HEK293 (cell line): ENCODE measurements around the gene CMTM4.

Experiments used
- CTCF ChIA-PET: fragments of 350-600 bp; formaldehyde crosslinking; extraction: SDS; loops from one replicate; lab custom pipeline; 2021; ENCODE audit warnings: antibody characterized with exemption; lab: Yijun Ruan, JAX
- POLR2A ChIA-PET: fragments of 300-600 bp; formaldehyde crosslinking; extraction: SDS; loops from one replicate; lab custom pipeline; 2020; ENCODE audit warnings: antibody characterized with exemption, inconsistent platforms; lab: Yijun Ruan, JAX
- H3K27ac ChIP-seq: fragments of 200-500 bp; sonication (Bioruptor generic); 2 replicates; pipeline ENCODE4 v1.5.1; 2014; ENCODE audit warnings: low read depth, low read length, control low read depth, inconsistent platforms; ENCODE audit errors: extremely low read depth
- H3K36me3 ChIP-seq, 2 experiments: fragments of 200-500 bp in 1 of 2; sonication (Bioruptor generic) in 1 of 2; 1 replicate in 1 of 2; 2 replicates in 1 of 2; pipeline ENCODE4 v1.5.1; 2014 to 2017; ENCODE audit warnings: inconsistent platforms in 2 of 2, low read length in 2 of 2; ENCODE audit not compliant: control insufficient read depth in 2 of 2, insufficient read depth in 1 of 2
- H3K4me1 ChIP-seq: fragments of 200-500 bp; sonication (Bioruptor generic); 2 replicates; pipeline ENCODE4 v1.5.1; 2014; ENCODE audit warnings: mild to moderate bottlenecking, low read length, inconsistent platforms; ENCODE audit not compliant: control insufficient read depth, insufficient read depth
- H3K4me3 ChIP-seq: 2 replicates; pipeline ENCODE4 v1.5.1; 2011; ENCODE audit warnings: low read depth, mild to moderate bottlenecking, control low read depth, low read length, moderate library complexity
- H3K9me3 ChIP-seq: fragments of 200-500 bp; sonication (Bioruptor generic); 2 replicates; pipeline ENCODE4 v1.5.1; 2014; ENCODE audit warnings: low read depth, low read length, inconsistent platforms; ENCODE audit not compliant: control insufficient read depth, insufficient read depth
- KLF1 ChIP-seq: fragments of 450-650 bp; formaldehyde crosslinking; IDR thresholded peaks from 2 replicates; pipeline ENCODE4 v1.5.1; 2016; ENCODE audit warnings: missing biosample characterization, missing genetic modification characterization
- PRDM10 ChIP-seq: fragments of 450-650 bp; formaldehyde crosslinking; IDR thresholded peaks from 2 replicates; pipeline ENCODE4 v1.5.1; 2016; ENCODE audit warnings: missing biosample characterization, missing genetic modification characterization
- REPIN1 ChIP-seq: fragments of 450-650 bp; formaldehyde crosslinking; IDR thresholded peaks from 2 replicates; pipeline ENCODE4 v1.5.1; 2017; ENCODE audit warnings: missing biosample characterization, missing genetic modification characterization, low read depth
- REST ChIP-seq: fragments of 450-650 bp; formaldehyde crosslinking; IDR thresholded peaks from 2 replicates; pipeline ENCODE4 v1.5.1; 2016; ENCODE audit warnings: missing biosample characterization, missing genetic modification characterization
- SALL2 ChIP-seq: fragments of 450-650 bp; formaldehyde crosslinking; IDR thresholded peaks from 2 replicates; pipeline ENCODE4 v1.5.0; 2017; ENCODE audit warnings: missing biosample characterization, mild to moderate bottlenecking, missing genetic modification characterization, borderline replicate concordance
- SP2 ChIP-seq: fragments of 450-650 bp; formaldehyde crosslinking; IDR thresholded peaks from 2 replicates; pipeline ENCODE4 v1.5.1; 2016; ENCODE audit warnings: missing biosample characterization, missing genetic modification characterization
- ZBTB44 ChIP-seq: fragments of 450-650 bp; IDR thresholded peaks from 2 replicates; pipeline ENCODE4 v1.5.1; 2018; ENCODE audit warnings: missing biosample characterization, mild to moderate bottlenecking, missing genetic modification characterization
- ZNF19 ChIP-seq: fragments of 450-650 bp; formaldehyde crosslinking; IDR thresholded peaks from 2 replicates; pipeline ENCODE4; 2016; ENCODE audit warnings: missing biosample characterization, missing genetic modification characterization, low read depth
- ZNF26 ChIP-seq: fragments of 450-650 bp; formaldehyde crosslinking; IDR thresholded peaks from 2 replicates; pipeline ENCODE4 v1.5.1; 2016; ENCODE audit warnings: missing biosample characterization, missing genetic modification characterization
- ZNF280C ChIP-seq: fragments of 450-650 bp; formaldehyde crosslinking; IDR thresholded peaks from 2 replicates; pipeline ENCODE4 v1.5.1; 2016; ENCODE audit warnings: missing biosample characterization, missing genetic modification characterization
- ZNF302 ChIP-seq: fragments of 450-650 bp; formaldehyde crosslinking; IDR thresholded peaks from 2 replicates; pipeline ENCODE4 v1.5.1; 2016; ENCODE audit warnings: missing biosample characterization, missing genetic modification characterization, low read depth
- ZNF48 ChIP-seq: fragments of 450-650 bp; formaldehyde crosslinking; IDR thresholded peaks from 2 replicates; pipeline ENCODE4 v1.5.1; 2016; ENCODE audit warnings: missing biosample characterization, missing genetic modification characterization
- ZNF561 ChIP-seq: fragments of 450-650 bp; IDR thresholded peaks from 2 replicates; pipeline ENCODE4 v1.5.1; 2018; ENCODE audit warnings: missing biosample characterization, missing genetic modification characterization, borderline replicate concordance
- ZNF600 ChIP-seq: fragments of 450-650 bp; formaldehyde crosslinking; IDR thresholded peaks from 2 replicates; pipeline ENCODE4 v1.5.1; 2016; ENCODE audit warnings: missing biosample characterization, missing genetic modification characterization
- ZNF692 ChIP-seq: fragments of 450-650 bp; formaldehyde crosslinking; IDR thresholded peaks from 2 replicates; pipeline ENCODE4 v1.5.1; 2016; ENCODE audit warnings: missing biosample characterization, missing genetic modification characterization

CMTM4 gene

GRCh38 chr16:66658143-66658859, 38.2 kb downstream of the CMTM4 start (continued):
- TF ChIP-seq REST (no peak), REPIN1 (no peak), ZNF26 (tag by site-specific recombination) (no peak), ZNF302 (tag by site-specific recombination) (no peak)

GRCh38 chr16:66656547-66656946, 40.0 kb downstream of the CMTM4 start:
- ChIA-PET POLR2A (no interaction called here), CTCF (no interaction called here)

More at GRCh38 chr16:66656547-66656946, 40.0 kb downstream of the CMTM4 start:
- Histone ChIP-seq H3K9me3 (no peaks in the 10 kb centered on the region), H3K27ac (no peak overlapping the region), H3K4me1 (peaks cover 7% of the 10 kb centered on the region), H3K36me3 (no peaks in the 10 kb centered on the region; a peak in 1 of 3 replicates), H3K4me3 (no peak overlapping the region)
- TF ChIP-seq ZNF280C (no peak), ZNF600 (no peak), ZNF48 (tag by site-specific recombination) (no peak), SP2 (no peak), ZBTB44 (tag by site-specific recombination) (no peak), ZNF692 (no peak), SALL2 (tag by site-specific recombination) (no peak), ZNF19 (tag by site-specific recombination) (no peak), ZNF561 (tag by site-specific recombination) (no peak), PRDM10 (no peak), KLF1 (tag by site-specific recombination) (no peak)
